ENCODE data around the gene CHD3.

DNA sequence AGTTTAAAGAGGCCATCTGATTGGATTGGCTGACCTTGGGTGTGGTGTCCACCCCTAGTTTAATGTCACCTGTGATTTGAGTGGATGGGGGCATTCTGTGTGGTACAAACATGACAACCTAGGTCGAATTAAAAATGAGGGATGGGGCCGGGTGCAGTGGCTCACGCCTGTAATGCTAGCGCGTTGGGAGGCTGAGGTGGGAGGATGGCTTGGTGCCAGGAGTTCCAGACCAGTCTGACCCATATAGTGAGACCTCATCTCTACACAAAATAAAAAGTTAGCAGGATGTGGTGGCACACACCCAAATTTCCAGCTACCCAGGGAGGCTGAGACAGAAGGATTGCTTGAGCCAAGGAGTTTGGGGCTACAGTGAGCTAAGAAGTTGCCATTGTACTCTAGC, 57.9 kb downstream of the CHD3 start:
- TF ChIP-seq, protein P1, sequence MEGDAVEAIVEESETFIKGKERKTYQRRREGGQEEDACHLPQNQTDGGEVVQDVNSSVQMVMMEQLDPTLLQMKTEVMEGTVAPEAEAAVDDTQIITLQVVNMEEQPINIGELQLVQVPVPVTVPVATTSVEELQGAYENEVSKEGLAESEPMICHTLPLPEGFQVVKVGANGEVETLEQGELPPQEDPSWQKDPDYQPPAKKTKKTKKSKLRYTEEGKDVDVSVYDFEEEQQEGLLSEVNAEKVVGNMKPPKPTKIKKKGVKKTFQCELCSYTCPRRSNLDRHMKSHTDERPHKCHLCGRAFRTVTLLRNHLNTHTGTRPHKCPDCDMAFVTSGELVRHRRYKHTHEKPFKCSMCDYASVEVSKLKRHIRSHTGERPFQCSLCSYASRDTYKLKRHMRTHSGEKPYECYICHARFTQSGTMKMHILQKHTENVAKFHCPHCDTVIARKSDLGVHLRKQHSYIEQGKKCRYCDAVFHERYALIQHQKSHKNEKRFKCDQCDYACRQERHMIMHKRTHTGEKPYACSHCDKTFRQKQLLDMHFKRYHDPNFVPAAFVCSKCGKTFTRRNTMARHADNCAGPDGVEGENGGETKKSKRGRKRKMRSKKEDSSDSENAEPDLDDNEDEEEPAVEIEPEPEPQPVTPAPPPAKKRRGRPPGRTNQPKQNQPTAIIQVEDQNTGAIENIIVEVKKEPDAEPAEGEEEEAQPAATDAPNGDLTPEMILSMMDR (conservative IDR thresholded peaks at IDR 0.05): no peak
- TF ChIP-seq EZH2 (IDR thresholded peaks at IDR 0.05; ENCODE audit: low read depth): no peak

All from PC-9 (cell line).